ENCODE data around the gene CHEK1.

GRCh38 chr11:125638315-125638714 lies 13.4 kb downstream of the CHEK1 start:
- TF ChIP-seq EZH2 (IDR thresholded peaks at IDR 0.05), result no peak
- TF ChIP-seq CTCF (IDR thresholded peaks at IDR 0.05), result no peak
